Hepatocyte (in vitro differentiated cells): ENCODE measurements around the gene STEAP3. TPM values are rescaled to one million over a fixed set of nuclear protein-coding genes. Genes with fewer than 3 reads are reported as not detected.

Source experiments
- DNase-seq: peaks from one replicate; pipeline ENCODE4 v3.0.0-alpha.2; 2016; ENCODE audit warnings: low spot score
- H2AFZ ChIP-seq: fragments of 200-600 bp; sonication (generic); 2 replicates; pipeline ENCODE4 v1.6.0; 2016; ENCODE audit warnings: antibody characterized with exemption, mild to moderate bottlenecking
- H3K27ac ChIP-seq: fragments of 200-600 bp; sonication (generic); 2 replicates; pipeline ENCODE4 v1.5.1; 2016; ENCODE audit warnings: mild to moderate bottlenecking
- H3K27me3 ChIP-seq: fragments of 200-600 bp; sonication (generic); 2 replicates; pipeline ENCODE4 v1.6.1; 2016
- H3K36me3 ChIP-seq: fragments of 200-600 bp; sonication (generic); replicated peaks from 2 replicates; pipeline ENCODE4 v1.5.1; 2016; ENCODE audit warnings: low read depth; ENCODE audit not compliant: insufficient read depth
- H3K4me1 ChIP-seq: fragments of 200-600 bp; sonication (generic); 2 replicates; pipeline ENCODE4 v1.5.1; 2016; ENCODE audit warnings: mild to moderate bottlenecking, moderate library complexity; ENCODE audit not compliant: insufficient read depth
- H3K4me2 ChIP-seq: fragments of 200-600 bp; sonication (generic); 2 replicates; pipeline ENCODE4 v1.6.0; 2016
- H3K4me3 ChIP-seq: fragments of 200-600 bp; sonication (generic); 2 replicates; pipeline ENCODE4 v1.5.1; 2016; ENCODE audit warnings: mild to moderate bottlenecking
- H3K79me2 ChIP-seq: fragments of 200-600 bp; sonication (generic); 2 replicates; pipeline ENCODE4 v1.6.0; 2017; ENCODE audit warnings: mild to moderate bottlenecking
- H3K9me2 ChIP-seq: fragments of 200-600 bp; sonication (generic); replicated peaks from 2 replicates; pipeline ENCODE4 v1.6.0; 2017; ENCODE audit warnings: mild to moderate bottlenecking; ENCODE audit not compliant: insufficient read depth
- H3K9me3 ChIP-seq: fragments of 200-600 bp; sonication (generic); 2 replicates; pipeline ENCODE4 v1.5.1; 2016; ENCODE audit warnings: low read depth, mild to moderate bottlenecking
- H4K20me1 ChIP-seq: fragments of 200-600 bp; sonication (generic); 2 replicates; pipeline ENCODE4 v1.6.0; 2016; ENCODE audit warnings: mild to moderate bottlenecking; ENCODE audit not compliant: insufficient read depth, poor library complexity, severe bottlenecking
- EZH2 ChIP-seq: fragments of 200-600 bp; sonication (generic); IDR thresholded peaks from 2 replicates; pipeline ENCODE4 v1.6.1; 2016; ENCODE audit warnings: antibody characterized with exemption, mild to moderate bottlenecking, borderline replicate concordance
- EZH2phosphoT487 ChIP-seq: fragments of 200-600 bp; sonication (generic); IDR thresholded peaks from one replicate; pipeline ENCODE4 v1.6.1; 2018; ENCODE audit warnings: antibody characterized with exemption, mild to moderate bottlenecking, low read depth, moderate library complexity; ENCODE audit not compliant: unreplicated experiment, severe bottlenecking
- whole genome bisulfite sequencing: methylation state at CpG from one replicate; pipeline ENCODE4 v1.1.6; 2016; ENCODE audit warnings: low lambda C conversion rate; ENCODE audit errors: missing lambda C conversion rate; 5-methylcytosine and 5-hydroxymethylcytosine counted together
- polyA plus RNA-seq: library from polyadenylated mRNA; unstranded; fragments of >200 nt; fragmentation: Nextera tagmentation; extraction: Ambion mirVana; gene quantifications from 2 replicates; pipeline ENCODE4 v1.2.1, GENCODE V29; 2016
- total RNA-seq: library from RNA; depleted of rRNA; stranded (reverse); fragments of >200 nt; gene quantifications from 2 replicates; pipeline ENCODE4 v1.2.3, GENCODE V29; 2014
- TF ChIP-seq, protein P1 (sequence below): fragments of 200-600 bp; sonication (generic); IDR thresholded peaks from 2 replicates; pipeline ENCODE4 v1.5.1; 2016; ENCODE audit warnings: antibody characterized with exemption, mild to moderate bottlenecking; ENCODE audit not compliant: poor library complexity

Gene STEAP3
- total and polyA plus RNA-seq, 2 experiments from 2014 or later, result 11.2 to 12.0 TPM

DNA sequence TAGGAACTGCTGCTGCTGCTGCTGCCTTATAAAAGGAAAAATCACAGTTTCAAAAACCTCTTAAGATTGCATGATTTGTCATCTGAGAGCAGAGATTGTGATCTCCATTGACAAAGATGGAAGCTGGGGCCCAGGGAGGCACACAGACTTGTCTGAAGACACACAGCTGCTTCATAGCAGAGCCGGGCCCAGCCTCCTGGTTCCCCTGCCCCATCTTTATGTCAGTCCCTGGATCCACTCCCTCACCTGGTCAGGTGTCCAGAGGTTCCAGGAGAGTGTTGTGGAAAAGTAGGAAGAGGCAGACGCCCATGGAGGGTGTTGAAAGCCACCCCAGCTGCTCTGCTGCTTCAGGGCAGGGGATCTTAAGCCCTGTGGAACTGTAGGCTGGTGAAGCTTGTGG lies 20.0 kb downstream of the STEAP3 start:
- H3K4me3 ChIP-seq, result no peak overlapping the region
- no peak overlapping the region for H3K4me2 ChIP-seq
- no peak overlapping the region for H3K27ac ChIP-seq
- TF ChIP-seq, protein P1, sequence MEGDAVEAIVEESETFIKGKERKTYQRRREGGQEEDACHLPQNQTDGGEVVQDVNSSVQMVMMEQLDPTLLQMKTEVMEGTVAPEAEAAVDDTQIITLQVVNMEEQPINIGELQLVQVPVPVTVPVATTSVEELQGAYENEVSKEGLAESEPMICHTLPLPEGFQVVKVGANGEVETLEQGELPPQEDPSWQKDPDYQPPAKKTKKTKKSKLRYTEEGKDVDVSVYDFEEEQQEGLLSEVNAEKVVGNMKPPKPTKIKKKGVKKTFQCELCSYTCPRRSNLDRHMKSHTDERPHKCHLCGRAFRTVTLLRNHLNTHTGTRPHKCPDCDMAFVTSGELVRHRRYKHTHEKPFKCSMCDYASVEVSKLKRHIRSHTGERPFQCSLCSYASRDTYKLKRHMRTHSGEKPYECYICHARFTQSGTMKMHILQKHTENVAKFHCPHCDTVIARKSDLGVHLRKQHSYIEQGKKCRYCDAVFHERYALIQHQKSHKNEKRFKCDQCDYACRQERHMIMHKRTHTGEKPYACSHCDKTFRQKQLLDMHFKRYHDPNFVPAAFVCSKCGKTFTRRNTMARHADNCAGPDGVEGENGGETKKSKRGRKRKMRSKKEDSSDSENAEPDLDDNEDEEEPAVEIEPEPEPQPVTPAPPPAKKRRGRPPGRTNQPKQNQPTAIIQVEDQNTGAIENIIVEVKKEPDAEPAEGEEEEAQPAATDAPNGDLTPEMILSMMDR, result no peak
- TF ChIP-seq EZH2phosphoT487 (no peak), EZH2 (no peak)
- H3K9me2 ChIP-seq, result no peaks in the 10 kb centered on the region
- WGBS, result 87% methylated on average over 2 of the region's 2 CpGs
- no peaks in the 10 kb centered on the region for H4K20me1 ChIP-seq
- H3K36me3 ChIP-seq, result no peaks in the 10 kb centered on the region
- no peak for DNase-seq
- no peaks in the 10 kb centered on the region for H3K79me2 ChIP-seq
- H2AFZ ChIP-seq, result no peak overlapping the region
- no peaks in the 10 kb centered on the region for H3K9me3 ChIP-seq
- peaks cover 15% of the 10 kb centered on the region for H3K4me1 ChIP-seq
- no peaks in the 10 kb centered on the region for H3K27me3 ChIP-seq

DNA sequence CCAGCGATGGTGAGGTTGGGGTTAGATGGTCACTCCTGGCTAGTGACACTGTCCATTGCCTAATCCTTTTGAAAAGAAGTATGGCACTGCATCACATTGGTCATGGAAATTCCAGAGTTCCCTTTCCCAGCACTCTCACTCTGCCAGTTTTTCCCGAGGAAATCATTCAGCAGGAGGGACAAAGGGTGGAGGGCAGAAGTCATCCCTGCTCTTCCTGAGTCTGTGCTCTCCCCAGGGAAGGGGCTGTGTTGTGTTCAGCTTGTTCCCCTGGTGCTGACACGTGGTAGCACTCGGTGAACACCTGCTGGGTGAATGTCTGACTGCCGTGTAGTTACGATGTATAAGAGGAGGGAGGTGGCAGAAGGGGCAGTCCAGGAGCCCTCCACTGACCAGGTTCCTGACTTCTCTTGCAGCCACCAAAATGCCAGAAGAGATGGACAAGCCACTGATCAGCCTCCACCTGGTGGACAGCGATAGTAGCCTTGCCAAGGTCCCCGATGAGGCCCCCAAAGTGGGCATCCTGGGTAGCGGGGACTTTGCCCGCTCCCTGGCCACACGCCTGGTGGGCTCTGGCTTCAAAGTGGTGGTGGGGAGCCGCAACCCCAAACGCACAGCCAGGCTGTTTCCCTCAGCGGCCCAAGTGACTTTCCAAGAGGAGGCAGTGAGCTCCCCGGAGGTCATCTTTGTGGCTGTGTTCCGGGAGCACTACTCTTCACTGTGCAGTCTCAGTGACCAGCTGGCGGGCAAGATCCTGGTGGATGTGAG lies 21.6 kb downstream of the STEAP3 start:
- no peak overlapping the region for H3K4me3 ChIP-seq
- no peaks in the 10 kb centered on the region for H3K9me3 ChIP-seq
- H3K4me1 ChIP-seq, result peaks cover 7% of the 10 kb centered on the region
- H3K36me3 ChIP-seq, result no peaks in the 10 kb centered on the region
- H2AFZ ChIP-seq, result no peak overlapping the region
- no peaks in the 10 kb centered on the region for H4K20me1 ChIP-seq
- 94% methylated on average over 17 of the region's 17 CpGs for WGBS
- H3K79me2 ChIP-seq, result no peaks in the 10 kb centered on the region
- no peak for DNase-seq
- H3K4me2 ChIP-seq, result no peak overlapping the region
- no peak for TF ChIP-seq EZH2phosphoT487
- TF ChIP-seq, protein P1, result no peak
- no peak for TF ChIP-seq EZH2
- no peaks in the 10 kb centered on the region for H3K9me2 ChIP-seq
- H3K27me3 ChIP-seq, result no peaks in the 10 kb centered on the region
- H3K27ac ChIP-seq, result no peak overlapping the region

DNA sequence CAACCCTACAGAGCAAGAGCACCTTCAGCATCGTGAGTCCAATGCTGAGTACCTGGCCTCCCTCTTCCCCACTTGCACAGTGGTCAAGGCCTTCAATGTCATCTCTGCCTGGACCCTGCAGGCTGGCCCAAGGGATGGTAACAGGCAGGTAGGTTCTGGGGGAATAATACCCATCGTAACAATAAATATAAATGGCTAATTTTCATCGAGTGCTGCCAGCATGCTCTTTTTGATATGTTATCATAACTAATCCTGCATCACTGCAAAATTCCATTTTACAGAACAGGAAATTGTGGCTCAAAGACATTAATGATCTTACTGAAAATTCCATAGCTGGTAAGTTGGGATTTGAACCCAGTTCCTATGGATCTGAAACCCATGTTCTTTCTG lies 22.2 kb downstream of the STEAP3 start:
- Histone ChIP-seq H3K36me3 (no peaks in the 10 kb centered on the region), H3K27me3 (no peaks in the 10 kb centered on the region), H3K9me2 (no peaks in the 10 kb centered on the region), H3K9me3 (no peaks in the 10 kb centered on the region), H3K4me3 (no peak overlapping the region), H2AFZ (no peak overlapping the region), H4K20me1 (no peaks in the 10 kb centered on the region), H3K4me1 (peaks cover under 1% of the 10 kb centered on the region), H3K27ac (no peak overlapping the region), H3K4me2 (no peak overlapping the region), H3K79me2 (no peaks in the 10 kb centered on the region)
- WGBS, result 93% methylated on average over 3 of the region's 3 CpGs
- TF ChIP-seq EZH2phosphoT487 (no peak), EZH2 (no peak)
- TF ChIP-seq, protein P1, result no peak
- no peak for DNase-seq
